GM23248 (cell line): ENCODE data around the gene ANAPC1.

Source experiments
- EZH2 ChIP-seq: fragments of 200-600 bp; sonication (generic); IDR thresholded peaks from 2 replicates; pipeline ENCODE4 v1.6.1; 2018; ENCODE audit warnings: antibody characterized with exemption, mild to moderate bottlenecking; ENCODE audit not compliant: insufficient read depth, poor library complexity, severe bottlenecking
- EZH2phosphoT487 ChIP-seq: fragments of 200-600 bp; sonication (generic); IDR thresholded peaks from 2 replicates; pipeline ENCODE4 v1.6.1; 2018; ENCODE audit warnings: antibody characterized with exemption, moderate library complexity, mild to moderate bottlenecking, low read depth; ENCODE audit not compliant: insufficient read depth

- TF ChIP-seq EZH2 (no peak), EZH2phosphoT487 (no peak)
Observed at GRCh38 chr2:111896024-111896423, 12.0 kb upstream of the ANAPC1 start.
